Measurements from ENCODE around the gene GAGE12J. TPM values are rescaled to one million over a fixed set of nuclear protein-coding genes. Genes with fewer than 3 reads are reported as not detected.
"Not testable (repeated sequence)": the region's sequence is repeated elsewhere in the genome, so short reads cannot be mapped to it uniquely, and the experiment has no call there.

GAGE12J gene
- total RNA-seq, 1 donor from 2014 or later: not detected

DNA sequence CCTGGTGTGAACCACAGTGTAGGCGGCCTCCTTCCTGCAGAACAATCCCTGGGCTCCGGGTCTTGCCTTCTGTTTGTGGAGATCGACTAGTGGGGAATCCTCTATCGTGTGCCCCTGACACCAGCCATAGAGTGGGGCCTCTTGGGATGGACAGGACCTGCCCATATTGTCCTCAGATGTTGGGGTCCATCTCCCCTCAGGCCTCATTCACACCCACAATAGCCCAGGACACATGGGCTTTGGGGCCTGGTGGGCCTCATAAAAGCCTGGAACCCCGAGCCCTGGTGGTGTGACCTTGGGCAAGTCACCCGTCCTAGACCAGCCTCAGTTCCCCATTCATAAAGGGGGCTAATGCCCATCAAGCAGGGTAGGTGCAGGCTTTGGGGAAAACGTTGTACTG is 31.6 kb upstream of the GAGE12J start:
- FAIRE-seq: no peak
- Histone ChIP-seq H3K36me3 (ENCODE audit: control insufficient read depth, insufficient read depth, low read length) (no peaks in the 10 kb centered on the region), H3K27me3 (ENCODE audit: control insufficient read depth, insufficient read depth, low read length) (no peaks in the 10 kb centered on the region), H3K4me3 (ENCODE audit: low read depth, low read length) (no peak overlapping the region)
- TF ChIP-seq, protein P1, sequence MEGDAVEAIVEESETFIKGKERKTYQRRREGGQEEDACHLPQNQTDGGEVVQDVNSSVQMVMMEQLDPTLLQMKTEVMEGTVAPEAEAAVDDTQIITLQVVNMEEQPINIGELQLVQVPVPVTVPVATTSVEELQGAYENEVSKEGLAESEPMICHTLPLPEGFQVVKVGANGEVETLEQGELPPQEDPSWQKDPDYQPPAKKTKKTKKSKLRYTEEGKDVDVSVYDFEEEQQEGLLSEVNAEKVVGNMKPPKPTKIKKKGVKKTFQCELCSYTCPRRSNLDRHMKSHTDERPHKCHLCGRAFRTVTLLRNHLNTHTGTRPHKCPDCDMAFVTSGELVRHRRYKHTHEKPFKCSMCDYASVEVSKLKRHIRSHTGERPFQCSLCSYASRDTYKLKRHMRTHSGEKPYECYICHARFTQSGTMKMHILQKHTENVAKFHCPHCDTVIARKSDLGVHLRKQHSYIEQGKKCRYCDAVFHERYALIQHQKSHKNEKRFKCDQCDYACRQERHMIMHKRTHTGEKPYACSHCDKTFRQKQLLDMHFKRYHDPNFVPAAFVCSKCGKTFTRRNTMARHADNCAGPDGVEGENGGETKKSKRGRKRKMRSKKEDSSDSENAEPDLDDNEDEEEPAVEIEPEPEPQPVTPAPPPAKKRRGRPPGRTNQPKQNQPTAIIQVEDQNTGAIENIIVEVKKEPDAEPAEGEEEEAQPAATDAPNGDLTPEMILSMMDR (IDR thresholded peaks at IDR 0.05; ENCODE audit: insufficient read depth, low read length, severe bottlenecking): no peak
- DNase-seq (ENCODE audit: low read depth): no peak

DNA sequence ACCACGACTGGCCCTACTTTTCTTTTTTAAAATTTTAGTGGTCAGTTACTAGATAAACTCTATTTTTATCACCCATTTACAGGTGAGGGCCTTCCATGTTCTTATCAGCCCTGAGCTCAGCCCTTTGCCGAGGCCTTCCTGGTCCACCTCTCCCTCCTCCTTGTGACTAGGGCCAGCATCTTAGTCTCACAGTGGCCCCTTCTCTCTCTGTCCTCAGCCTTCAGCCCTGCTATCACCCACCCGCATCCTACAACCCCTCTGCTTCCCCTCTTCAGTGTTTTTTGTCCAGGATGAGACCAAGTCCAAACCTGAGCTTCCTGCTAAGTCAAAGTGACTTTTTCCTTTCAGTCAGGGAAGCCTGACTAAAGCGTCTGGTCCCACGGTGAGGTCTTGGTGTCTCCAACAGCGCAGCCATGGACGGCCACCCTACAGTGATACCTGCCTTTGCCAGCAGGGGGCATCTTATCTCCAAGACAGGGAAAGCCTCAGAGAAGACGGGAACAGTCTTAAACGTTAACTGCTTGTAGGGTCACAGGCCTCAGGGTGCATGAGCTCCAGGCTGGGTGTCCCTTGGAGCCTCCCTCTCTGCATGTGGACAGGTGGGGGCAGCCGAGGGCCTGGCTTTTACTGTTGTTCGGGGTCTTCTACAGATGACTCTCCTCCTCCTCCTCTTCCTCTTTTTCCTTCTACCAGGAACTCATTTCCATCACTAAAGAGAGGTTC is 30.1 kb upstream of the GAGE12J start:
- peak; percentile 39 for DNase-seq (ENCODE audit: low read depth)
- H3K36me3 ChIP-seq (ENCODE audit: control insufficient read depth, insufficient read depth, low read length): no peaks in the 10 kb centered on the region
- TF ChIP-seq, protein P1 (IDR thresholded peaks at IDR 0.05; ENCODE audit: insufficient read depth, low read length, severe bottlenecking): peak; percentile 71
- H3K4me3 ChIP-seq (ENCODE audit: low read depth, low read length): no peak overlapping the region
- FAIRE-seq: peak; percentile 23
- no peaks in the 10 kb centered on the region for H3K27me3 ChIP-seq (ENCODE audit: control insufficient read depth, insufficient read depth, low read length)

DNA sequence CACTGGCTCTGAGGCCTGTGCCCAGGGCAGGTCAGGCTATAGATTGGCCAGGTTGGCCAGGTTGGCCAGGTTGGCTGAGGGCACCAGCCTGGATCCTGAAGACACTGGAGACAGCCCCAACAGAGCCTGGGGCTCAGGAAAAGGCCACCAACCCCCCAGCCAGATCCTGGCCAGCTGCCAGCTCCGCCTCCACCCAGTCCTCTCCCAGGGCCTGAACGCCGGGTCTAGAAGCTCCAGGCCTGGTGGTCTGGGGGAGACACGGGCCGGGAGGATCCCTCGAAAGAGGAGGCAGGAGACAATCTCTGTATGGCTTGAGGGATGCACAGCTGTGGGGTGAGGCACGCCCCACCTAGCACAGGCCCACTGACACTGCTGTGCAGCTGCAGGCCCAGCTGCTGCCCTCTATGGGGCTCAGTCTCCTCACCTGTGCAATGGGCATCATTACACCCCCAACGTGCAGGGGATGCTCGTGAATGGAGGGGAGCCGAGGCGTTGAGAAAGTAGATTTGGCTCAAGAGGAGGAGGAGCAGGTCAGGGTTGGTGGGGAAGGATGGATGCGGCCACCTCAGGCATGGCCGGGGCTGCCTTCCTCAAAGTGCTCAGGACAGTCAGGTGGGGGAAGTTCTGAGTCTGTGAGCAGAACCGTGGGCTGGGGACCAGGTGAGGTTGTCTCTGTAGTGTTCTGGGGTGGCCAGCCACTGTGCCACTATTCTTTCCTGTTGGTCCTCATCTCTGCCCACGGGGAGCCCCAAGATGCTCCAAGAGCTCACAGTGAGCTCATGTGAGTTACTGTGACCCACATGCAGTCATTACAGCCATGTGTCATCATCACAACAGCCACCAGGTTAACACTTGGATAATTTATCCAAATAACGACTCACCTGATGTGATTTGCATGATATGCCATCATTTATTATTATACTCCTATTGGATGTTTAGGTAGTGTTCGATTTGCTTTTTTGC is 29.2 kb upstream of the GAGE12J start:
- TF ChIP-seq, protein P1 (IDR thresholded peaks at IDR 0.05; ENCODE audit: insufficient read depth, low read length, severe bottlenecking): no peak
- Histone ChIP-seq H3K27me3 (ENCODE audit: control insufficient read depth, insufficient read depth, low read length) (no peaks in the 10 kb centered on the region), H3K4me3 (ENCODE audit: low read depth, low read length) (no peak overlapping the region), H3K36me3 (ENCODE audit: control insufficient read depth, insufficient read depth, low read length) (no peaks in the 10 kb centered on the region)
- FAIRE-seq (no peak), DNase-seq (ENCODE audit: low read depth) (no peak)

DNA sequence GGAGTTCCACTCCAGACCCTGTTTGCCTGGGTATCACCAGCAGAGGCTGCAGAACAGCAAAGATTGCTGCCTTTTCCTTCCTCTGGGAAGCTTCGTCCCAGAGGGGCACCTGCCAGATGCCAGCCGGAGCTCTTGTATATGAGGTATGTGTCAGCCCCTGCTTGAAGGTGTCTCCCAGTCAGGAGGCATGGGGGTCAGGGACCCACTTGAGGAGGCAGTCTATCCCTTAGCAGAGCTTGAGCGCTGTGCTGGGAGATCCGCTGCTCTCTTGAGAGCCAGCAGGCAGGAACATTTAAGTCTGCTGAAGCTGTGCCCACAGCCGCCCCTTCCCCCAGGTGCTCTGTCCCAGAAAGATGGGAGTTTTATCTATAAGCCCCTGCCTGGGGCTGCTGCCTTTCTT is 22.5 kb upstream of the GAGE12J start:
- H3K27me3 ChIP-seq (ENCODE audit: control insufficient read depth, insufficient read depth, low read length); H3K36me3 ChIP-seq (ENCODE audit: control insufficient read depth, insufficient read depth, low read length); FAIRE-seq; H3K4me3 ChIP-seq (ENCODE audit: low read depth, low read length); DNase-seq (ENCODE audit: low read depth): not testable (repeated sequence)

DNA sequence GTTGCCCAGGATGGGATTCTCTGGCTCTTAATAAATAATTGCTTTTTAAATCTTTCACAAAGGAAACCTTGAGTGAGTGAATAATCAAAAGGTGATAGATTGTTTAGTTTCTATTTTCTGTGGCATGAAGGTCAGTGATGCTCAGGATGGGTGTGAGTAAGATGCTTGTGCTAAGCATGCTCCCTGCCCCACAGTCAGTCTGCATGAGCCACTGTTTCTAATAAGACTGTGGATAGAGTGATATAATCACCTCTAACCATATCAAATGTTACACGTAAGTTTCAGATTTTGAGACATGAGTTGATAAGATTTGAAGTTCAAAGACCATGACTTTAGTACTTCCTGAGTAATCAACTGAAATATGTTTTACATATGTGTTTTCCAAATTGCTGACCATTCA is 21.1 kb upstream of the GAGE12J start:
- no peak overlapping the region for H3K4me3 ChIP-seq (ENCODE audit: low read depth, low read length)
- FAIRE-seq (no peak), DNase-seq (ENCODE audit: low read depth) (no peak)
- TF ChIP-seq, protein P1 (IDR thresholded peaks at IDR 0.05; ENCODE audit: insufficient read depth, low read length, severe bottlenecking): no peak
- H3K27me3 ChIP-seq (ENCODE audit: control insufficient read depth, insufficient read depth, low read length): no peaks in the 10 kb centered on the region
- H3K36me3 ChIP-seq (ENCODE audit: control insufficient read depth, insufficient read depth, low read length): no peaks in the 10 kb centered on the region

DNA sequence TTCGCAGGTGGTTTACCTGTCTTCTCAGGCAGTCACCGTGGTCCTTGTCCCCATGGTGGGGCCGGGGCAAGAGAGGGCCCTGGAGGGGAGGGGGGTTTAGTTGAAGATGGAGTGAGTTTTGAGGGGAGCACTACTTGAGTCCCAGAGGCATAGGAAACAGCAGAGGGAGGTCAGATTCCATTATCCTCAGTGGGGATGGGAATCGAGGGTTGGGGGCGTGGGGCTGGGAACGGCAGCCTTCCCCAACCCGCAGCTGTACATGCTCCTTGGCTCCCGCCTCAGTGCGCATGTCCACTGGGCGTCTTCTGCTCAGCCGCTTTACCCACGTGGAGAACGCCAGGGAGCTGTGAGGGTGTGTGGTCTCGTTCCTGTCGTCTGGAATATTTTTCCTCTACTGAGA is 18.5 kb upstream of the GAGE12J start, which contains the start of gene GAGE10:
Gene GAGE10 (plus strand): TSS at position 301 of the 400 bp plus-strand sequence. CDS start 1,214 bp downstream, outside the sequence.
- no peak for DNase-seq (ENCODE audit: low read depth)
- Histone ChIP-seq H3K36me3 (ENCODE audit: control insufficient read depth, insufficient read depth, low read length) (no peaks in the 10 kb centered on the region), H3K27me3 (ENCODE audit: control insufficient read depth, insufficient read depth, low read length) (no peaks in the 10 kb centered on the region), H3K4me3 (ENCODE audit: low read depth, low read length) (no peak within 1 kb of the TSS)
- FAIRE-seq: no peak
- TF ChIP-seq, protein P1 (IDR thresholded peaks at IDR 0.05; ENCODE audit: insufficient read depth, low read length, severe bottlenecking): no peak

DNA sequence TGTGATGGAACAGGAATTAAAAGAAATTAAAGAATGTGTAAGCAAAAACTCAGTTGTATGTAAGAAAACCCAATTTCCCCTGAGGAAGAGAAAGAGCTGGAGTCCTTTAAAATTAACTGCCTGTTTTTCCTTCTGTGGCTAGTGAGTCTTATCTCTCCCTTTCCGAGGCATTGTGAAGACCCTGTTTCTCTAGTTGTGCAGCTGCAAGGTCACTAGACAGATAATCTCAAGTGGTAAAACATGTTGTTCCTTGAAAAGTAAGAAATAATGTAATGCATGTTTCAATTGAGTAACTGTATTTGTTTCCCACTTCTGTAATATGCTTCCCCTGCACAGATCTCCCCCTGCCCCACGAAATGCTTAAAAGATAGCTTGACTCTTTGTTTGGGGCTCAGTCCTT is 14.1 kb upstream of the GAGE12J start:
- H3K4me3 ChIP-seq (ENCODE audit: low read depth, low read length); DNase-seq (ENCODE audit: low read depth); H3K36me3 ChIP-seq (ENCODE audit: control insufficient read depth, insufficient read depth, low read length); FAIRE-seq; H3K27me3 ChIP-seq (ENCODE audit: control insufficient read depth, insufficient read depth, low read length): not testable (repeated sequence)
